HG03095 (cell line): Measurements from ENCODE around the gene CDKN3.
"Not testable (repeated sequence)": the region's sequence is repeated elsewhere in the genome, so short reads cannot be mapped to it uniquely, and the experiment has no call there.

ENCODE experiments used
- ATAC-seq: cut with Tn5 transposase; IDR thresholded peaks from one replicate; pipeline ENCODE4 v1.9.1; 2021; ENCODE audit warnings: moderate library complexity; ENCODE audit not compliant: unreplicated experiment

Gene CDKN3

GRCh38 chr14:54451961-54452360 lies 55.2 kb downstream of the CDKN3 start:
- no peak for ATAC-seq

GRCh38 chr14:54453252-54453651 lies 56.4 kb downstream of the CDKN3 start:
- no peak for ATAC-seq

DNA sequence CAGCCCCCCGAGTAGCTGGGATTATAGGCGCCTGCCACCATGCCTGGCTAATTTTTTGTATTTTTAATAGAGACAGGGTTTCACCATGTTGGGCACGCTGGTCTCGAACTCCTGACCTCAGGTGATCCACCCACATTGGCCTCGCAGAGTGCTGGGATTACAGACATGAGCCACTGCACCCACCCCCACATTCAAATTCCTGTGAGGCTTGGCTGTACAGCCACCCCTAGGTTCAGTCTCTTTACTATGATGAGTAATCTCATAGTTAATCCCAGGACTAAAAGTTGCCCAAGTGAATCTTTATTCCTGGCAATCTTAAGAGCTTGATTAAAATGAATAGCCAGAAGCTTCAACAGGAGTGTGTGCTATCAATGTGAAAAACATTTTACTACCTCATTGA lies 57.2 kb downstream of the CDKN3 start:
- not testable (repeated sequence) for ATAC-seq

DNA sequence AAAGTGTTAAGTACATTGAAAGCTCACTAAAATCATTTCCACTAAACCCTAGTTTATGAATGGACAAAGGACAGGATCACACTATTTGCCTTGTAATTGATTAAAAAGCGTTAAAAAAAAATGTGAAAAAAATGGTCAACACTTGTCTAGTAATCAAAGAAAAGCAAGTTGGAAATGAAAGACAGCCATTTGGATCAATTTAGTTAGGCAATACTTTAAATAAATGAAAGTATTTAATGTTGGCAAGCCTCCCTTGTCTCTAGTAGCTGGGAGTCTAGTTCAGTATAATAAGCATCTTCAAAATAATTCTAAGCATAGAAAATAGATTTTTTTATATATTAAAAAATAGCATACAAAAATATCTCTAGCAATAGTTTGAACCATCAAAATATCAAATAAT lies 58.6 kb downstream of the CDKN3 start:
- no peak for ATAC-seq

DNA sequence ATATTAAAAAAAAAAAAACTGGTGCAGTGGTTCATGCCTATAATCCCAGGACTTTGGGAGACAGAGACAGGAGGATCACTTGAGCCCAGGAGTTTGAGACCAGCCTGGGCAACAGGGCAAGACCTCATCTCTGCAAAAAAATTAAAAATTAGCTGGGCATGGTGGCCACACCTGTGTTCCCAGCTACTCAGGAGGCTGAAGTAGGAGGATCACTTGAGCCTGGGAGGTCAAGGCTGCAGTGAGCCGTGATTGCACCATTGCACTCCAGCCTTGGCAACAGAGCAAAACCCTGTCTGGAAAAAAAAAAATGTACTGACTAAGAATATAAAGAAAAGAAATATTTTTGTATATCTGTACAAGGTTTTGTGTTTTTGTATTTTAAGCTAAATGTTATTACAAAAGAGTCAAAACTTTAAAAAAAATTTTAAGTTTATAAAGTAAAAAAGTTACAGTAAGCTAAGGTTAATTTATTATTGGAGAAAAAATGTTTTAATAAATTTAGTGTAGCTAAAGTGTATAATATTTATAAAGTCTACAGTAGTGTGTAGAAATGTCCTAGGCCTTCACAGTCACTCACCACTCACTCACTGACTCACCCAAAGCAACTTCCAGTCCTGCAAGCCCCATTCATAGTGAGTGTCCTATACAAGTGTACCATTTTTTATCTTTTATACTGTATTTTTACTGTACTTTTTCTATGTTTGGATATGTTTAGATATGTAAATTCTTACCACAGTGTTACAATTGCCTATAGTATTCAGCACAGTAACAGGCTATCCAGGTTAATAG lies 60.2 kb downstream of the CDKN3 start:
- not testable (repeated sequence) for ATAC-seq

DNA sequence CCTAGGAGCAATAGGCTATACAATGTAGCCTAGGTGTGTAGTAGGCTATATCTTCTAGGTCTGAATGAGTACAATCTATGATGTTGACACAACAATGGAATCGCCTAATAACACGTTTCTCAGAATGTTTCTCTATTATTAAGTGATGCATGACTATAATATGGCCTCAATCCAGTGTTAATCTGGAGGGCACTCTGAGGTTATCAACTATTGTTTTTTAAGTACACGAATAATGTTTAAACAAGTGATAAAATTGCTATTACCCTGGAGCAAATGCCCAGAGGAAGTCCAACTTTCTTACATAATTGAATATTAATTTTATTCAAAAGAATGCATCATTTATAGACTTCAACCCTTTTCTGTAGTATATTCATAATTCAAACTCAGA lies 60.8 kb downstream of the CDKN3 start:
- ATAC-seq = no peak

DNA sequence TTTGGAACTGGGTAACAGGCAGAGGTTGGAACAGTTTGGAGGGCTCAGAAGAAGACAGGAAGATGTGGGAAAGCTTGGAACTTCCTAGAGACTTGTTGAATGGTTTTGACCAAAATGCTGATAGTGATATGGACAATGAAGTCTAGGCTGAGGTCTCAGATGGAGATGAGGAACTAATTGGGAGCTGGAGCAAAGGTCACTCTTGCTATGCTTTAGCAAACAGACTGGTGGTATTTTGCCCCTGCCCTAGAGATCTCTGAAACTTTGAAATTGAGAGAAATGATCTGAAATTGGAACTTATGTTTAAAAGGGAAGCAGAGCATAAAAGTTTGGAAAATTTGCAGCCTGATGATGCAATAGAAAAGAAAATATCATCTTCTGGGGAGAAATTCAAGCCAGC lies 61.7 kb downstream of the CDKN3 start:
- ATAC-seq = not testable (repeated sequence)

DNA sequence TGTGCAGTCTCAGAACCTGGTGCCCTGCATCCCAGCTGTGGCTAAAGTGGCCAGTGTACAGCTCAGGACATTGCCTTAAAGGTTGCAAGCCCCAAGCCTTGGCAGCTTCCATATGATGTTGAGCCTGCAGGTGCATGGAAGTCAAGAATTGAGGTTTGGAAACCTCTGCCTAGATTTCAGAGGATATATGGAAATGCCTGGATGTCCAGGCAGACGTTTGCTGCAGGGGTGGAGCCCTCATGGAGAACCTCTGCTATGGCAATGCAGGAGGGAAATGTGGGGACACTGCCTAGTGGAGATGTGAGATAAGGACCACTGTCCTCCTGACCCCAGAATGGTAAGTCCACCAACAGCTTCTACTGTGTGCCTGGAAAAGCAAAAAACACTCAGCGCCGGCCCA lies 62.3 kb downstream of the CDKN3 start:
- no peak for ATAC-seq

DNA sequence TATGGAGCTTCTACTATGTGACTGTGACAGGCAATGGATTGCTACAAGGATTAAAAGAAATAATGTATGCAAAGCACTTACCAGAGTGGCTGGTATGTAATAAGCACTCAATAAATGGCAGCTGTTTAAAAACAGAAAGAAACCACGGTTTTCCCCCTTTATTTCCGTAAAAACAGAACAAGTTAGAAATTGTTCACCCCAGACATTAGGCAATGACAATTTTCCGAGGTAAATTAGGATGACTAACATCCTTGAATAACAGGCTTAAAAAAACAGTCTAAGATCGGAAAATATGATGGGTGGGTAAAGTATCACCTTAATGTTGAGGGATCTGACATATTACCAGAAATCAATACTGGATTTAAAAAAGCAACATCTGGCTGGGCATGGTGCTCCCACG lies 65.2 kb downstream of the CDKN3 start:
- no peak for ATAC-seq

- ATAC-seq = no peak
Measured at GRCh38 chr14:54465654-54466053, 68.8 kb downstream of the CDKN3 start.

- ATAC-seq = no peak
Measured at GRCh38 chr14:54467280-54467679, 70.5 kb downstream of the CDKN3 start.
